GM18909 (cell line): ENCODE results near the gene KCNA5.

ENCODE experiments used
- ATAC-seq: cut with Tn5 transposase; IDR thresholded peaks from one replicate; pipeline ENCODE4 v1.9.1; 2021; ENCODE audit warnings: mild to moderate bottlenecking; ENCODE audit not compliant: unreplicated experiment, poor library complexity

The KCNA5 gene

DNA sequence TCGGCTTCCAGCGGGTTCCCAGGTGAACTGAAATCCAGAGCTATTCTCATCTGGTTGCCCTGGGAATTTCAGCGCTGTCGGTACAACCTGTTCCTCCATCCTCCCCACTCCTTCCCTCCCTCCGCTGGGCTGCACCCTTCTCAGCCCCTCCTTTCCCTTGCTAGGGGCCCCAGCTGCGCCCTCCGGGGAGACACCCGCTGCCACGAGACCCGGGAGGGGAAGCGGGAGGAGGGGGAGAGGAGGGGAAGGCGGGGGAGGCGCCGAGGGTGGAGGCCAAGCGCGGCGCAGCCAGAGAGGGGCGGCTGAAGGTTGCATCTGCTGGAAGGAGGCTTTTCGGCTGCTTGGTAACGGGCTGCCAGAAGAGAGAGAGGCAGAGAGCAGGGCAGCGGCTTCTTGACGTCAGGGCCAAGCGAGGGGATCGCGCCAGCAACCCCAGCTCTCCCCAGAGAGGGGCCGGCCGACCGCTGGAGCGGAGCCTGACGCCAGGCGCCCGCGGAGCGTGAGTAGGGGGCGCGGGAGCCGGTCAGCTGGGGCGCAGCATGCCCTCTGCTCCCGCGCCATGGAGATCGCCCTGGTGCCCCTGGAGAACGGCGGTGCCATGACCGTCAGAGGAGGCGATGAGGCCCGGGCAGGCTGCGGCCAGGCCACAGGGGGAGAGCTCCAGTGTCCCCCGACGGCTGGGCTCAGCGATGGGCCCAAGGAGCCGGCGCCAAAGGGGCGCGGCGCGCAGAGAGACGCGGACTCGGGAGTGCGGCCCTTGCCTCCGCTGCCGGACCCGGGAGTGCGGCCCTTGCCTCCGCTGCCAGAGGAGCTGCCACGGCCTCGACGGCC, at the start of gene KCNA5:
TSS of gene KCNA5 (plus strand) at position 291 of the 831 bp plus-strand sequence. CDS start at position 560, 269 bp downstream.
- no peak for ATAC-seq

DNA sequence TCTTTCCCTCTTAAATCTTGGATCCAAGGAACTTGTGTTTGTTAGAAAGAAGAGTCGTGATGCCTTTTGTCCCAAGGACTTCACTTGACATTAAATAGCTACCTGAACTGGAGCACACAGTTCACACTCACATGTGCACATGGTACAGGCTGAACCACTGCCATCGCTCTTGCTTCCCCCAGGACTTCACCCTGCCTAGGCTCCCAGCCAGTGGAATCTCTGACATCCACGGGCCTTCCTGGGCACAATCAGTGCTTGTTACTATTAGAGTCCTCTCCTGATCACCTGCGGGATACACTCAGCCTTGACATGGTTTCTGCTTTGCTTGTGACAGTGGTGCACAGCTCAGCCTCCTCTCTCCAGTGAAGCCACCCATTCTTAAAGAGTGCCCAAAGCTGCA, 49.1 kb upstream of the KCNA5 start:
- no peak for ATAC-seq

DNA sequence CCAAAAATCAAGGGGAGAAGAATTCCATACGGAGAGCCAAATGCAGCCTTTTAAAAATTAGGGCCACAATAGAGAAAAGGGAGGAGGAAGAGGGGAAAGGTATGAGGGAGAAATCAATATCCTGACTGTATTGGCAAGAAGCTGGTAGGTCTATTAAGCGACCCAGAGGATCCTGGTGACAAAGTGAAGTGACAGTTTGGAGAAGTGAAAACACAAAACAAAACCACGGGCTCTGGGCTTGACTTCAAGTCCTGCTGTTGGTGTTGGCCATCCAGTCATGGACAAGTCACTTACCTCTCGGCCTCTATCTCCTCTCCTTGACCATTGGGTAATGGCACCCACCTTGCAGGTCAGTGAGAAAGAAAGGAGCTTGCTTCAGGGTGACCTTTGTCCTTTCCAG, 47.0 kb upstream of the KCNA5 start:
- no peak for ATAC-seq

DNA sequence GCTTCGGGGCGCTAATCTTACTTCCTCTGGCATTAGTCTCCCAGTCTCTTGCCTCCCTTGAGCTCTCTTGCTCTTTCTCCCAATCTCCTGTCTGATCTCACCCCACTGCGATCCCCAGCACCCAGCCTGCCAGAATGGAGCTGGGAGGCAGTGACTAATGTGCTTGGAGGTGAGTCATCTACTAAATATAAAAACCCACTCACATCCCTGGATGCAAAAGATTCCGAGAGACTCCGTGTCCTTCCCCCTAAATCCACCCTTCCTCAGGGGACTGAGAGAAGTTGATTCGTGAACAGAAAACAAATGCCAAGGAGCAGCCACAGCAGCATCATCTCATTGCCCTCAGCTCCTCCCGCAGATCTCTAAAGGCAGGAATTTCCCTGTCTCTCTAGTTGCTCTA, 45.7 kb upstream of the KCNA5 start:
- ATAC-seq: no peak

DNA sequence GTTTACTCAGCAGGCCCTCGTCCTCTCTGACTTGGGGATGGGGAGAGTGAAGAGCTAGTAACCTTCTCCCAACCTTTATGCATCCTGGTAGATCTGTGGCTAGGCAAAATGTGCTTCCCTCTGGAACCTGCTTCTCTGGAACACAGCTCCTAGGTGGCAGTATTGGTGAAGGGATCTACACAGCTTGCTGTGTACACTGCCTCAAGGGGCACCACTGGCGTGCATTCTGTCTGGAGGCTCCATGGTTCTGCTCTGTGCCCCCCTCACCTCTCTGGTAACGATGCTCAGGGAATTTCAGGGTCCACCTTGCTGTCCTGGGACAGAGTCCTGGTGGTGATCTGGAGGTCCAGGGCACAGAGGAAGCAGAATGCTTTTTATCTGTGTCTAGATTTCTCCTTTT, 43.5 kb upstream of the KCNA5 start:
- no peak for ATAC-seq

DNA sequence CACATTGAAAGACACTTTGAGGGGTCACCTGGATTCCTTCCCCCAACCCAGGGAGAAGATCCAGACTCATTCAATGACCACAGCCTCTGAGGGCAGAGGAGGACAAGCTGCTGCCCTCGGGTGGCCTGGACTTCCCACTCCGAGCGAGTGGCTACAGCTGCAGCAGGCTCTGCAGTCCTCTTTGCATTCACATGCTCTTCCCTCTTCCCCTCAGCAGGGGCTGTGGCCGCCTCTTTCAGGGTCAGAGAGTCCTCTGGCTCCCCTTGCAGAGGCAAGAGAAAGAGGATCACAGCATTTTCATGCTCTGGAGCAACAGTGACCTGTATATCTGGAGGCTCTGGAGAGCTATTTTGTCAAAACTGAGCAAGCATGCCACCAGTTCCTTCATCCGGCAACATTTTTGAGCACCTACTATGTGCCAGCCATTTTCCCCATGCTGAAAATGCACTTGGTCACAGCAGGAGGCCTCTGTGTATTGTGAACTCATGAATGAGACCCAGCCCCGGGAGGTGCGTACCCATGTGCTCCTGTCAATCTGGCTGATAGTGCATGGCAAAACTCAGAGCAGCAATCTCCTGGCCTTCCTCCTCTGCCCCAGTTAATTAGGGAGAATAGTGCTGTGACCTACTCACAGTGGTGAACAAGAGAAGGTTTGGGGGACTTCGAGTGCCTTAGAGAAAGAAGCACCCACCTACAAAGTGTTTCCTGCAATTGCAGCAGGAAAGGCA, 42.9 kb upstream of the KCNA5 start:
- no peak for ATAC-seq

DNA sequence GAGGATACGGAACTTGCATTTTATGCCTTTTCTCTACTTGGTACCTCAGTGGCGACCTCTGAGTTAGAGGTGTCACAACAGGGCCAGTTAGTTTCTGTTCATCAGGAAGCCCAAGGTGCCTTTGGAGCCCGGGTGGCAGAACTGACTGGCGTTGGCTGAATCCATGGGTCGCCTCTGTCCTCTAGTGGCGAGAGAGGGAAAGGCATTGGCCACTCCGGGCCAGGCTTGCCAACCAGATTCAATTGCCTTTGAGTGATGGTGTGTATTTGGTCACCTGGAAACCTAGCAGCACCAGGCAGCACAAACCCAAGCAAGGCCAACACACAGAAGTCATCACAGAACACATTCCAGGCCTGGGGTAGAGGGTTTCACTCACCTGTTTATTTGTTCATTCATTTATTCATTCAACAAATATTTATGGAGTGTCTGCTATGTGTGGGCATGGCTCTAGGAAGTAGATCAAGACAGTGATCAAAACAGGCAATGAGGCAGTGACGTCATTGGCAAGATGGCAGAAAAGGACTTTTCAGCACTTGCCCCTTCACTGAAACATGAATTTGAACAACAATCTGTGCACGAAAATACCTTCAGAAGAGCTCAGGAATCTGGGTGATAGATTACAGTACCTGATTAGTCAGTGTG, 40.5 kb upstream of the KCNA5 start:
- no peak for ATAC-seq

DNA sequence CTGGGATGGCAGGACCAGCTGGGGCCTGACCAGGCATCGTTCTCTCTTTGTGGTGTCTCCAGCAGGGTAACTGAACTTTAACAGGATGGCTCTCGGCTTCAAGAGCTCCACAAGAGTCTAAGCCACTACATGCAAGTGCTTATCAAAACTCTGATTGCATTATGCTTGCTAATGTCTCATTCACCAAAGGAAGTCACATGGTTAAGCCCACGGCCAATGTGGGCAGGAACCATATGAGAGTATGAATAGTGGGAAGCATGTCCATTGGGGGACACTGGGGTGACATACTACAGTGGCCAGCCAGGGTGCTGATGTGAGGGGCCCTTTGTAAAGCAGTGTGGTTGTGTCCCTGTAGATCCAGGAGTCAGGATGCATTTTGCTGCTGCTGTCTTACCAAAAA, 35.0 kb upstream of the KCNA5 start:
- no peak for ATAC-seq

DNA sequence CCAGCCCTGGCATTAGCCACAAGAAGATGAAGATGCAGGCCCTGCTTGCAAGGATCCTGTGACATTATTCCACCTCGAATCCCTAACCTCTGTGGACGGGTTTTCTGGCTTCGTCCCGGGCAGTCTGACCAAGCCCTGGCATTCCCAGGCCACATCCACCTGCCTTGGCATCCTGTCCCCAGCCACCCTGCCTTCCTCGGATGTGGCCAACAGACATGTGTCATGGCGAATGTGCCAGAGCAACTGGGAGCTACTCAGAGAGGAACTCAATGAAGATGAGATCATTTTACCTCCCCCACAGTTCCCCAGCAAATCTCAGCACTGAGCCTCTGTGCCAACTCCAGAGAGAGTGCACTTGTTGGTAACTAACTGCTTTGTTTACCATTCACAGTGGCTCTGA, 33.5 kb upstream of the KCNA5 start:
- no peak for ATAC-seq

DNA sequence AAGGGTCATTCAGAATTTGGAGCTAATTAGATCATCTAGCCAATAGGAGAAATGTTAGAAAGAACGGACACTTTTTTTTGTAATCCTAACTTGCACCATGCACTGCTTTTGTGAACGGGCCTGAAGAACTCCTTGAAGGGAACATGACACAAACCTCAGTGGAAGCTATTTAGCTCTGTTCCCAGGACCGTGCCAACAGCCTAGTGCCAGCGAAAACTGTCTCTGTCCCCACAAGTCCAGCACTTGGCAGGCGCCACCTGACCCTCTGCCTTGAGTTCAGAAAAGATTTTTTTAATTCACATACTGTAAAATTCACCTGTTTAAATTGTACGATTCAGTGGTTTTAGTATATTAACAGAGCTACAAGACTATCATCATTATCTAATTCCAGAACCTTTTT, 31.3 kb upstream of the KCNA5 start:
- no peak for ATAC-seq

DNA sequence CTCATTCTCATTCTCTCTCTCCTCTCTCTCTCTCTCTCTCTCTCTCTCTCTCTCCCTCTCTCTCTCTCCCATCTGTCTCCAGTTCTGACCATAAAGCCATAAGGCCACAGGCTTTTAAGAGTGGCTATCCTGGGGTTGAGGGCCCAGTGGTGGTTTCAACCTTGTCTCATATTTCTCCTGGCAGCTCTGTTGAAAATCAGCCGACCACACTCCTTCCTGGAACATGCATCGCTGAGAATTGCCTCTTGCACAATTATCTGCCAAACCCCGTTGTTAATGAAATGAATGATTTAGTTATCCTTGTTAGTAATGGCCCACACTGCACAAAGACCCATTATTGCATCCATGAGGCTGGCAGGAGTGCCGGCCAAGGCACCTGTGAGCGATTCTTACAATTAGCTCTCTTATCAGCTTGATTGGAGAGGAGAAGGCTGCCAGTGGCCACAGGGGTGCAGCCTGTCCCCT, 30.4 kb upstream of the KCNA5 start:
- ATAC-seq: no peak

DNA sequence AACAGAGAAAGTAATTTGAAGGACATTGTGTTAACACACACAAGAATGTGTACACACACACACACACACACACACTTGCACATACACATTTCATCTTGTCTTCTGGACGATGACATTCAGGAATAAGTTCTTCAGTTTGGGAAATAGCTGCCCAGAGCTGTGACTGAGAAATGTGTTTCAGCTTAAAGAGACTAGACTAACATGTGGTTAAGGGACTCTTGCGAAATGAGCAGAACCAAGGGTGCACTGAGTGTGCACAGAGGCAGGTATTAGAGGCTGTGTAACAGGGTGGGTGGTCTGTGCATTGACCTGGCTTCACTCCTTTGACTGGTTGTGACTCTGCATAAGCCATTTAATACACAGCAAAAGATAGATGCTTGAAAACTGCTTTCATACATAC, 29.4 kb upstream of the KCNA5 start:
- no peak for ATAC-seq

DNA sequence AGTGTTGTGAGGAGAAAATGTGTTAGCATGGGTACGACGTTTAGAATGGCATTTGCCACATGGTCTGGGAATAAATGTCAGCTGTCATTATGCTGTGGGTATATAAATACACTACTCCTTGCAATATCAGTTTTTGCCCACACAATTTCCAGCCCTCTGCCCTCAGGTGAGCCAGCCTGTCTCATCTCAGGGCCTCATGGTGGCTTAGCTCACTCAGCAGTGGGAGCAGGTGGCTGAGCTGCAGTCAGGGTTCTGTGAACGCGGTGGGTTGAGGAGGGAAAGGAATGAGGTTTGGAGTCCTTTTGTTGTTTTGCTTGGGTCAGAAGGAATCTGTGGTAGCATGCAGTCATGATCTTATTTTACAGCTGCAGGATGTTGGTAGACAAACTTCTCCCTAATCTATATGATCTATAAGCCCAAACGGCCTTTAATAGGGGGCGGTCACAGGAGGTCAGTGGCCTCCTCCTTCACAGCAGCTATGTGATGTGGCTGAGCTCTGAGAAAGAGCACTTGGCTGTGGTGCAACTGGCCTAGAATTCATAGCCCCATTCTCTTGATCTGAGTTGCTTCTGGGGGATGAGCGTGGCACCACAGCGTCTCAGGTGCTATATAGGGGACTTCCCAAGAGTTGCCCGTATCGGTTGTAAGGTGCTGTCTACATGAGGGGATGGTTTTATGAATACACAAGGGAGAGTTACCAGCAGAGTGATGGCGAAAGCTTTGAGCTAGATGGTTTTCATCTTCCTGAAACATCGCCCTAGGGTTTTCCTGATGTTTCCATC, 27.8 kb upstream of the KCNA5 start:
- ATAC-seq: no peak

DNA sequence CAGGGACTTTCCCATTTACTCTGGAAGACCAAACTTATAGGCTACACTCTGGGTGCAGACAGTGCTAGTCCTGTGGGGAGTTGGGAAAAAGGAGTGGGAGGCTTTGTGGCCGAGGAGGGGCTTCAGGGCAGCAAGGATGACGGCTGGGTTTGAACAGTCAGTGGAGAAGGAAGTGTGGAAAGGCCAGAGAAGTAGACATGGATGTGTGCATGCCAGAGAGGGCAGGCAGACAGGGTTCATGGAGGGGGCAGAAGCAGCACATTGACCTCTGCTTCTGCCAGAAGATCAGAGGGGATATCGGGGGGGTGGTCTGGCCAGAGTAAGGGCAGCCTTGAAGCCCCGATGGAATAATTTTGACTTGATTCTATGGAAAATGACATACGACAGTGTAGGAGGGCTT, 27.2 kb upstream of the KCNA5 start:
- ATAC-seq: no peak

DNA sequence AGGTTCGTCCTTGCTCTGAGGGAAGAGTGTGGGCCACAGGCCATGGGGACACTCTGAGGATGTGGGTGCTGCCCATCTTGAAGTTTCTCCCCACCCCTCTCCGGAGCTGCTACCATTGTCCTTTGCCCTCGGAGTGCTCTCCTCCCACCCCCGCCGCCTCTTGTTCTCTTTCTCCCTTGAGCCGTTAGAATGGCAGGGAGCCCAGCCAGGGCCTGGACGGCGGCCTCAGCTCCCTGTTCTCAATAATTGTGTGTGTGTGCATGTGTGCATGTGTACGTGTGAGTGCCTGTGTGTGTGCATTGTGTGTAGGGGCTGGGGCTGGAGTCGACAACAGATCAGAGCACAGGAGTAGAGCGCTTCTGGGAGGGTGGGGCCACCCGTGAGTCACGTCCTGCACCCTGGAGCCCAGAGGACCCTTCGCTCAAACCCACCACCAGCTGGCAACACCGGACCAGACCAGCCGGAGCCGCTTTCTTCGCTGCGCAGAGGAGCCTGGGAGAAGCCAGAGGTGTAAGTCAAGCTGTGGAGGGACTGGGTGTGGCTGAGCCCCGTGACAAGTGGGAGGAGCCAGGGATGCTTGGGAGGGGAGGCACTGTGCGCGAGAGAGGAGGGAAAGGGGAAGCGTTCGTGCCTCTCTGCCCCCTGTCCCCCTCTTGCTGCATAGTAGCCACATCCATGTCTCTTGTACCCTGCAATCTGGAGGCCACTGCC, 25.9 kb upstream of the KCNA5 start:
- ATAC-seq: no peak

DNA sequence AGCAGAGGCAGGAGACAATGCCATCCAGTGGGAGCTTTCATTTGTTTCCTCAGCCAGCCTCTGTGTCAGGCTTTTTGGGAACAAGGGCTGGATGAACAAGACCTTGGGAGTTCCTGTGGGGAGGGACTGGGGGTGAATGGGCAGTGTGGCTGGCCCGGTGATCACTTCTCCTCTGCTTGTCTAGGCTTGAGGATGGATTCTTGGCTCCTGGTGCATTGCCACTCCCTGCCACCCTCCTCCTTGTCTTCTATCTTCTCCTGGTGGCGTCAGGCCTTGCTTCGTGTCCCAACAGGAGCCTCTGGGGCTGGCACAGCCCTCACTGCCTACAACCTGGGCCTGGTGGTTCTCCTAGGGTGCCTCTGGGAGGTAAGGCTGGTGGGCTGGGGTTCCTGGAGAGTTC, 25.0 kb upstream of the KCNA5 start:
- ATAC-seq: no peak

DNA sequence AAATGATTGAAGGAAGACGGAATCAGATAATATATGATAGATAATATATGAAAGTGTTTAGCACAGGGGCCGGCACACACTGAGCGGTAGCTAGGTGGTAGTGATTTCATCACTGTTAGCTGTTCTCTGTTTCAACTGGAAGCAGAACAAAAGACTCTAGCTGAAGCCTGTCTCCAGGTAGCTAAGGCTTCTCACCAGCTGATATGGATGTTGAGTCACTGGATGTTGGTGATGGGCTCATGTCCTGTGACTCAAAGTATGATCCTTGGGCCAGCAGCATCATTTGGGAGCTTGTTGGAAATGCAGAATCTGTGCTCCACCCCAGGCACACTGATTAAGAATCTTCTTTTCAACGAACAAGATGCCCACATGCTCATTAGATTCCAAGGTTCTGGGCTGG, 21.7 kb upstream of the KCNA5 start:
- ATAC-seq: no peak

DNA sequence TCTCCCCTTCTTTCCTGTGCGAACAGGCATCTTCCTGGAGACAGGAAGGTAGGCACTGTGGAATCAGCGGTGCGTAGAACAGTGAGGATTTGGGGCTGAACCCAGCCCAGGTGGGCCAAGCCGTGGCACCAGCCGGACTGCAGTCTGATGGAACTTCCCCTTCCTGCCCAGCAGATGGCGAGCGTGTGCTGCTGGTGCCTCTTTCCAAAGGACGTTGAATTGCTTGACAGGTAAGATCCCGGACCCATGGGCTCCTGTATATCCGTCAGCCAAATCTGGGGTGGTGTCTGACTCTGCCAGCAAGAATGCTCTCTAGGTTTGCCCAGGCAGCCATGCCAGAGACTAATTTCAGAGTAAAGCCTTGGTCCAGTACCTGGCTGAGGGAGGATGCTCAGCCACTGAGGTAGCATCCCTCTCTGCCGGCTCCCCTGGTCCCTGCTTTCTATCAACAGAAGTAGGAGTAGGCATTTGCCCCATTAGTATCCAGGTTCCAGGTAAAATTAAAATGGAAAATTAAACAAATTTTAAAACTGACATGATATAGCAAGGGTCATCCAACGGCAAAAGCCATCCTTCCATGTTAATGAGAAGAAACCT, 21.1 kb upstream of the KCNA5 start:
- no peak for ATAC-seq

DNA sequence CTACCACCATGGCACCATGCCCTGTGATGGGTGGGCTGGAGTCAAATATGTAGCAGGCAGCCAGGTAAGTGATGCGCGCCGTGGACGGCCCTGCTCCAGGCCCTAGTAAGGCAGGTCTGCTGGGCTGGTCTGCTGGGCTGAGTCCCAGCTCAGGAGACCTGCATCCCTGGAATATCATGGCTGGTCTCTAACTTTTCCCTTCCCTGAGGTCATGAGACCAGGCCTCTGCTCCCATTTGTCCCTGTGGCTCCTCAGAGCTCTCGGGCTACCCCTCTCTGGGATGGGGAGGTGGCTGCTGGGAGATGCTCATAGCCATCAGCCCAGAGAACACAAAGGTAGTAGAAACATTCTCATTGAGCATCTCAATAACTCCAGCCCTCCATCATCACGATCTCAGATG, 19.8 kb upstream of the KCNA5 start:
- no peak for ATAC-seq
